Measurements from ENCODE around the gene ZNF407. TPM values are rescaled to one million over a fixed set of nuclear protein-coding genes. Genes with fewer than 3 reads are reported as not detected.
"Not testable (repeated sequence)": the region's sequence is repeated elsewhere in the genome, so short reads cannot be mapped to it uniquely, and the experiment has no call there.

The ZNF407 gene
- total and polyA plus RNA-seq, 7 donors, result 2.4 to 10.2 (median 7.9) TPM

- no peak for DNase-seq
- Histone ChIP-seq H3K4me1 (no peaks in the 10 kb centered on the region), H3K27ac (no peak overlapping the region), H3K4me3 (no peak overlapping the region), H3K36me3 (ENCODE audit: insufficient read depth in 1 of 2, low read depth in 1 of 2) (no peaks in the 10 kb centered on the region), H3K27me3 (ENCODE audit: insufficient read depth in 3 of 3, low read length in 2 of 3) (peaks cover 0 to 5% (median 0%) of the 10 kb centered on the region in 3 donors), H3K9me3 (peaks cover 10% of the 10 kb centered on the region)
- ATAC-seq, result no peak
- 76 to 84% (median 78%) methylated on average over 5 of the region's 5 CpGs for WGBS, 3 donors
- intact Hi-C loops (cut with DNase I), result no loop called here
- TF ChIP-seq CTCF (IDR thresholded peaks at IDR 0.05), result no peak
Measured at GRCh38 chr18:75076286-75076685, 478.6 kb downstream of the ZNF407 start.

- no peaks in the 10 kb centered on the region for H3K4me1 ChIP-seq
- peaks cover 0 to 5% (median 0%) of the 10 kb centered on the region in 3 donors for H3K27me3 ChIP-seq (ENCODE audit: insufficient read depth in 3 of 3, low read length in 2 of 3)
- H3K4me3 ChIP-seq, result no peak overlapping the region
- WGBS, 3 donors, result 89 to 95% (median 95%) methylated on average over 8 of the region's 8 CpGs
- intact Hi-C loops (cut with DNase I), result no loop called here
- DNase-seq (no peak), ATAC-seq (no peak)
- H3K9me3 ChIP-seq, result peaks cover 10% of the 10 kb centered on the region
- no peaks in the 10 kb centered on the region for H3K36me3 ChIP-seq (ENCODE audit: insufficient read depth in 1 of 2, low read depth in 1 of 2)
- TF ChIP-seq CTCF (IDR thresholded peaks at IDR 0.05), result no peak
- no peak overlapping the region for H3K27ac ChIP-seq
Measured at GRCh38 chr18:75081486-75081885, 483.8 kb downstream of the ZNF407 start.

GRCh38 chr18:75083131-75083530, 485.5 kb downstream of the ZNF407 start:
- Histone ChIP-seq H3K27ac (no peak overlapping the region), H3K4me1 (no peaks in the 10 kb centered on the region), H3K4me3 (no peak overlapping the region), H3K27me3 (ENCODE audit: insufficient read depth in 3 of 3, low read length in 2 of 3) (peaks cover 0 to 2% (median 0%) of the 10 kb centered on the region in 3 donors), H3K36me3 (ENCODE audit: insufficient read depth in 1 of 2, low read depth in 1 of 2) (no peaks in the 10 kb centered on the region), H3K9me3 (peaks cover 4% of the 10 kb centered on the region)
- DNase-seq (no peak), ATAC-seq (no peak)
- TF ChIP-seq CTCF (IDR thresholded peaks at IDR 0.05), result no peak
- WGBS, 3 donors, result 98 to 99% (median 98%) methylated on average over 5 of the region's 5 CpGs
- intact Hi-C loops (cut with DNase I), result no loop called here

GRCh38 chr18:75083761-75084160, 486.1 kb downstream of the ZNF407 start:
- Histone ChIP-seq H3K27ac (no peak overlapping the region), H3K36me3 (ENCODE audit: insufficient read depth in 1 of 2, low read depth in 1 of 2) (no peaks in the 10 kb centered on the region), H3K27me3 (ENCODE audit: insufficient read depth in 3 of 3, low read length in 2 of 3) (peaks cover 0 to 2% (median 0%) of the 10 kb centered on the region in 3 donors), H3K9me3 (no peaks in the 10 kb centered on the region), H3K4me3 (no peak overlapping the region), H3K4me1 (no peaks in the 10 kb centered on the region)
- 85 to 87% (median 87%) methylated on average over 9 of the region's 9 CpGs for WGBS, 3 donors
- no peak for DNase-seq
- intact Hi-C loops (cut with DNase I), result no loop called here
- ATAC-seq, result no peak
- TF ChIP-seq CTCF (IDR thresholded peaks at IDR 0.05), result no peak

GRCh38 chr18:75085676-75086075, 488.0 kb downstream of the ZNF407 start:
- intact Hi-C loops (cut with DNase I); H3K27ac ChIP-seq; H3K4me3 ChIP-seq; H3K36me3 ChIP-seq (ENCODE audit: insufficient read depth in 1 of 2, low read depth in 1 of 2); DNase-seq; H3K27me3 ChIP-seq (ENCODE audit: insufficient read depth in 3 of 3, low read length in 2 of 3); ATAC-seq; H3K4me1 ChIP-seq; H3K9me3 ChIP-seq: not testable (repeated sequence)
- WGBS, 3 donors, result 93 to 94% (median 93%) methylated on average over 8 of the region's 8 CpGs

Data from psoas muscle (tissue), 8 donors.